Body of pancreas (tissue), 4 donors: ENCODE measurements around the gene ENTPD7. TPM values are rescaled to one million over a fixed set of nuclear protein-coding genes. Genes with fewer than 3 reads are reported as not detected.

Experiments used
- ATAC-seq: fragments of 150-250 bp; one replicate; pipeline ENCODE4 v1.9.1; 2016
- DNase-seq, 4 donors: peaks; one replicate each; pipeline ENCODE4 v3.0.0-alpha.2; 2019
- H3K27ac ChIP-seq, 4 donors: fragments of 200-600 bp; sonication (generic); 1 replicate in 3 of 4; 2 replicates in 1 of 4; pipeline versions ENCODE4 v1.5.1 to v1.6.1; 2016 to 2019; ENCODE audit warnings: mild to moderate bottlenecking in 1 of 4, mixed read lengths in 1 of 4, moderate library complexity in 1 of 4
- H3K27me3 ChIP-seq, 2 donors: fragments of 200-600 bp; sonication (generic); one replicate each; pipeline ENCODE4 v1.6.0; 2016; ENCODE audit warnings: mild to moderate bottlenecking in 1 of 2
- H3K36me3 ChIP-seq, 2 donors: fragments of 200-600 bp; sonication (generic); replicated peaks in 1 of 2; 2 replicates each; pipeline ENCODE4 v1.5.1; 2016; ENCODE audit warnings: low read depth in 2 of 2; ENCODE audit not compliant: insufficient read depth in 1 of 2
- H3K4me1 ChIP-seq: fragments of 200-600 bp; sonication (generic); one replicate; pipeline ENCODE4 v1.6.0; 2016
- H3K4me3 ChIP-seq, 2 donors: fragments of 200-600 bp; sonication (generic); 1 replicate in 1 of 2; 2 replicates in 1 of 2; pipeline ENCODE4 v1.5.1; 2016 to 2019
- H3K9me3 ChIP-seq, 3 donors: fragments of 200-600 bp; sonication (generic); 1 replicate in 2 of 3; 2 replicates in 1 of 3; pipeline ENCODE4 v1.5.1; 2016
- POLR2A ChIP-seq, 3 donors: fragments of 450-650 bp; IDR thresholded peaks; one replicate each; pipeline ENCODE4 v1.6.1; 2016; ENCODE audit warnings: antibody characterized with exemption in 3 of 3, mild to moderate bottlenecking in 2 of 3
- WGBS, 2 donors: methylation state at CpG; one replicate each; pipeline ENCODE4 v1.1.5; 2017; 5-methylcytosine and 5-hydroxymethylcytosine counted together
- intact Hi-C: fragments of 100-400 bp; cut with DNase I; formaldehyde crosslinking; loops from one replicate; pipeline ENCODE4 v1.15.1; 2023
- total RNA-seq, 2 donors: library from RNA; depleted of rRNA; stranded (reverse); fragments of >200 nt; gene quantifications; one replicate each; pipeline ENCODE4 v1.1.0, GENCODE V29; 2016
- TF ChIP-seq, protein P1 (sequence below), 7 experiments: fragments of 450-650 bp in 4 of 7; fragments of 200-600 bp in 3 of 7; sonication (generic) in 3 of 7; IDR thresholded peaks; one replicate each; pipeline ENCODE4 v1.5.1; 2016 to 2019; ENCODE audit warnings: antibody characterized with exemption in 7 of 7

Gene ENTPD7, protein sequence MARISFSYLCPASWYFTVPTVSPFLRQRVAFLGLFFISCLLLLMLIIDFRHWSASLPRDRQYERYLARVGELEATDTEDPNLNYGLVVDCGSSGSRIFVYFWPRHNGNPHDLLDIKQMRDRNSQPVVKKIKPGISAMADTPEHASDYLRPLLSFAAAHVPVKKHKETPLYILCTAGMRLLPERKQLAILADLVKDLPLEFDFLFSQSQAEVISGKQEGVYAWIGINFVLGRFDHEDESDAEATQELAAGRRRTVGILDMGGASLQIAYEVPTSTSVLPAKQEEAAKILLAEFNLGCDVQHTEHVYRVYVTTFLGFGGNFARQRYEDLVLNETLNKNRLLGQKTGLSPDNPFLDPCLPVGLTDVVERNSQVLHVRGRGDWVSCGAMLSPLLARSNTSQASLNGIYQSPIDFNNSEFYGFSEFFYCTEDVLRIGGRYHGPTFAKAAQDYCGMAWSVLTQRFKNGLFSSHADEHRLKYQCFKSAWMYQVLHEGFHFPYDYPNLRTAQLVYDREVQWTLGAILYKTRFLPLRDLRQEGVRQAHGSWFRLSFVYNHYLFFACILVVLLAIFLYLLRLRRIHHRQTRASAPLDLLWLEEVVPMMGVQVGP
- 10 to 100 TPM in 1 of 2 donors, 1 to 10 TPM in 1; 9.3 to 17.1 TPM for total RNA-seq

DNA sequence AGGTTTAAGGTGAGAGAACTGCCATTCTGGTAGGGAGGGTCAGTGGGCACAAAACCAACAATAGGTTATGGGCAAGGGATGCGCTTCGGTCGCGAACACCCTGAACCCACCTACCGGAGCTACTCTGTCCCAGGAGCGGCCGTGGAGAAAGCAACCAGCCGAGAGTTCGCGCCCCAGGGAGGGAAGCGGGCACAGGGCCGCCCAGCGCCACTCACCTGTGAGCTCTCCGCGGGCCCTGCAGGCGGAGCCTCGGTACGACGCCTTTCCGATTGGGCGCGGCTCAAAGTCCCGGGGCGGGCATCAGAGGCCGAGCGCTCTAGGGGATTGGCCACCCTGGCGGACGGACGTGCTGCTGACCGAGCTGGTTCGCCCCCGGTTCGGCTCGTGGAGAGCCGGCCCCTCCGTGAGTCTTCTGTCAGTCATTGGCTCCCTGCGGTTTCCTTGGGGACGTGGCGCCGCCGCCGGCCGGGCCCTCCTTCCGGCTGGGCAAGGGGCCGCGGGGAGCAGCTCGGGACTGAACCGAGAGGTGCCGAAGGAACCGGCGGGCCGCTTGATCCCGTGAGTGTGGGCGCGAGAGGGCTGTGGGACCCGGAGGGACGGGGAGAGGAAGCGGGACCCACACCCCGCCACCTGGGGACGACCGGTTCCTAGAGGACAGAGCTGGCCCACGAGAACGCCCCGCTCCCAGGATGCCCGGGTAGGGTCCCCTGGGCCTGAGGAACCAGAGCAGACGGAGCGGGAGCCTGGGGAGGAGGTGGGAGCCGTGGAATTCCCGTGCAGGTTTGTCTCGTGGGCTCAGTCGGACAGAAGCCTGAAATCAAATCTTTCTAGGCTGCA, at the start of gene ENTPD7:
ENTPD7 (plus strand) TSS at position 479 of the 837 bp plus-strand sequence. CDS start 448 bp downstream, outside the sequence.
- WGBS, 2 donors = 0 to 3% methylated on average over 5 to 71 of the region's 71 CpGs

DNA sequence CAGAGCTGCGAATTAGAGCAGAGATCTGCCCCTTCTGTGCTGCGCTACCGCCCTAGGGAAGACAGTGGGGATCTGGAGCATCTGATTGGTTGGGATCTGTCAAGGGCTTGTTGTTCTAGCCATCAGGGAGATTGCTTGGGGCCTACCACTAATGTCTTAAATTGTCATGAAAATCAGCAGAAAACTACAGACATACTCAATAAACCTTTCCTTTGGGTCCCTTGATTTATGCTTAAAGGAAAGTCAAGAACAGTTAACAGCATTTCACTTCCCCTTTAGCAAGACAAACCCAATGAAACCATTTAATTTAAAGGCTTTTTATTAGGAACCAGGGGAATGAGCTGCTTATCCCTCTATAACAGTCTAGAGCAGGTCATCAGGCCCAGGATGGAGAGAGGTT, 49.1 kb upstream of the ENTPD7 start:
- Histone ChIP-seq H3K27me3 (no peaks in the 10 kb centered on the region), H3K4me1 (no peaks in the 10 kb centered on the region), H3K9me3 (no peaks in the 10 kb centered on the region), H3K27ac (no peak overlapping the region), H3K4me3 (no peak overlapping the region), H3K36me3 (peaks cover 0 to 9% of the 10 kb centered on the region in 2 donors)
- DNase-seq (no peak), ATAC-seq (no peak)
- 85 to 96% methylated on average over 2 to 3 of the region's 3 CpGs for WGBS, 2 donors
- TF ChIP-seq, protein P1, sequence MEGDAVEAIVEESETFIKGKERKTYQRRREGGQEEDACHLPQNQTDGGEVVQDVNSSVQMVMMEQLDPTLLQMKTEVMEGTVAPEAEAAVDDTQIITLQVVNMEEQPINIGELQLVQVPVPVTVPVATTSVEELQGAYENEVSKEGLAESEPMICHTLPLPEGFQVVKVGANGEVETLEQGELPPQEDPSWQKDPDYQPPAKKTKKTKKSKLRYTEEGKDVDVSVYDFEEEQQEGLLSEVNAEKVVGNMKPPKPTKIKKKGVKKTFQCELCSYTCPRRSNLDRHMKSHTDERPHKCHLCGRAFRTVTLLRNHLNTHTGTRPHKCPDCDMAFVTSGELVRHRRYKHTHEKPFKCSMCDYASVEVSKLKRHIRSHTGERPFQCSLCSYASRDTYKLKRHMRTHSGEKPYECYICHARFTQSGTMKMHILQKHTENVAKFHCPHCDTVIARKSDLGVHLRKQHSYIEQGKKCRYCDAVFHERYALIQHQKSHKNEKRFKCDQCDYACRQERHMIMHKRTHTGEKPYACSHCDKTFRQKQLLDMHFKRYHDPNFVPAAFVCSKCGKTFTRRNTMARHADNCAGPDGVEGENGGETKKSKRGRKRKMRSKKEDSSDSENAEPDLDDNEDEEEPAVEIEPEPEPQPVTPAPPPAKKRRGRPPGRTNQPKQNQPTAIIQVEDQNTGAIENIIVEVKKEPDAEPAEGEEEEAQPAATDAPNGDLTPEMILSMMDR (IDR thresholded peaks at IDR 0.05) = no peak
- no peak for TF ChIP-seq POLR2A (IDR thresholded peaks at IDR 0.05)
- intact Hi-C loops = loop anchor here (5.0 kb wide), 2 partner anchors 173 to 218 kb away; no protein-coding TSS in a partner anchor

More for the DNA sequence above, at the start of gene ENTPD7:
- H3K36me3 ChIP-seq = no peaks in the 10 kb centered on the region
- peak; percentile 99 for ATAC-seq
- peaks cover 37% of the 10 kb centered on the region for H3K4me1 ChIP-seq
- no peaks in the 10 kb centered on the region for H3K27me3 ChIP-seq
- TF ChIP-seq, protein P1 (IDR thresholded peaks at IDR 0.05) = peak in 6 of 7 experiments; percentile 17 to 74 (median 56)
- peak; percentile 45 to 74 (median 71) for TF ChIP-seq POLR2A (IDR thresholded peaks at IDR 0.05)
- DNase-seq = peak; percentile 97
- peak within 1 kb of the TSS; percentile 77 to 95 for H3K4me3 ChIP-seq
- no peaks in the 10 kb centered on the region for H3K9me3 ChIP-seq
- peak within 1 kb of the TSS; percentile 12 to 74 (median 68) for H3K27ac ChIP-seq
- intact Hi-C loops = no loop called here

DNA sequence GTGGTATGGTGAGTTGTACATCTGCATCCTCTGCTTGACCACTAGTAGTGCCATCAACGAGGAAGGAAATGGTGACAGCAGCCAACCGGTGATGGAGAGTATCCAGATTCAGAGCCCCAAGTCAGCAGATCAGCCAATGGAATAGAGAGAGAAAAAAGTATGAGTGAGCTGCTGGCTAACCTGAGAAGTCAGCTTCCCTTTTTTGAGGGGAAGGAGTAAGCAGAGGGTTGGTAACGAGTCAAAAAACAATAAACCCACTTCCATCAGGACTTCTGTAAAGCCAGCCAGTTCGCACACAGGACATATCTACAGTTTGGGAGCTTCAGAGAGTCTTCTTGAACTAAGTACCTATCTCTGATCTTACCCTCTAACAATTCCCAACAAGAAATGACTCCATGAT, 48.0 kb upstream of the ENTPD7 start:
- 67 to 79% methylated on average over 4 of the region's 4 CpGs for WGBS, 2 donors
- Histone ChIP-seq H3K9me3 (no peaks in the 10 kb centered on the region), H3K27ac (no peak overlapping the region), H3K27me3 (no peaks in the 10 kb centered on the region), H3K36me3 (peaks cover 0 to 9% of the 10 kb centered on the region in 2 donors), H3K4me3 (no peak overlapping the region), H3K4me1 (peaks cover 4% of the 10 kb centered on the region)
- TF ChIP-seq, protein P1 (IDR thresholded peaks at IDR 0.05) = no peak
- no peak for TF ChIP-seq POLR2A (IDR thresholded peaks at IDR 0.05)
- DNase-seq = no peak
- intact Hi-C loops = loop anchor here (5.0 kb wide), 2 partner anchors 174 to 219 kb away; no protein-coding TSS in a partner anchor
- ATAC-seq = no peak

DNA sequence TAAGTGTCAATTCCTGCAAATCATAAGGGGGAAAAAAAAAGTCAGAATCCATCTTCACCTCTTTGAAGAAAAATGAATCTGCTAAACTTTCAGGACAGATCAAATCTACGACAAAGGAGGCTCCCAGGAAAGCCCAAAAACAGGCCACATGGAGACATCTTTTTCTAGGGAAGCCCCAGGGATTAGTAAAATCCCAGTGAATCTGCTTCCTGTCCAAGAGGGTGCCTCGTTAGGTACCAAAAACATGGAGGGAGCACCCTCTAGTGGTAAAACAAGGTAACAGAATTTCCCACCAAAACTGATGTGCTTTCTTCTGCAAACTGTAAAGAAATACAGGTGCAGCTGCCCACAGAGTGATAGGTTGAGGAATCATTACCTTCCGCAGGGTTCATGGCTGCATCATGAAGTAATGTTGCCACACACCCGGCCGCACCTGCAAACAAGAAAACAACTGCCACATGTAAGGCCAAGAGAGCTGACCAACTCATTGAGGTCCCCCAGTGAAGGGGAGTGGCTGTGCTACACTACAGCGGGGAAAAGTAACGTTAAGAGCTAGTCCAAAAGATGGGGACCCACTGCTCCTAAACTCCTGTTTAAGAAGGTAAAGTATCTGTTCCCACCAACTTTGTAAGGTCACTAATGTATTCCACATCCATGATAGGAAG, 47.0 kb upstream of the ENTPD7 start:
- 21 to 29% methylated on average over 7 of the region's 7 CpGs for WGBS, 2 donors
- no peak overlapping the region for H3K4me3 ChIP-seq
- peaks cover 0 to 9% of the 10 kb centered on the region in 2 donors for H3K36me3 ChIP-seq
- H3K9me3 ChIP-seq = no peaks in the 10 kb centered on the region
- H3K27ac ChIP-seq = no peak overlapping the region
- ATAC-seq = peak; percentile 78
- intact Hi-C loops = loop anchor here (5.0 kb wide), 2 partner anchors 175 to 220 kb away; no protein-coding TSS in a partner anchor
- DNase-seq = peak; percentile 21 to 54 (median 28)
- TF ChIP-seq POLR2A (IDR thresholded peaks at IDR 0.05) = no peak
- TF ChIP-seq, protein P1 (IDR thresholded peaks at IDR 0.05) = peak; percentile 59 to 83 (median 79)
- H3K27me3 ChIP-seq = no peaks in the 10 kb centered on the region
- peaks cover 13% of the 10 kb centered on the region for H3K4me1 ChIP-seq
